HG03039 (cell line): ENCODE data around the gene PHACTR3.

Experiments used
- ATAC-seq: cut with Tn5 transposase; IDR thresholded peaks from one replicate; pipeline ENCODE4 v1.9.1; 2021; ENCODE audit warnings: mild to moderate bottlenecking, moderate library complexity; ENCODE audit not compliant: unreplicated experiment

The PHACTR3 gene

GRCh38 chr20:59588236-59588855 is 16.0 kb upstream of the PHACTR3 start:
- ATAC-seq = no peak

- ATAC-seq = no peak
Observed at GRCh38 chr20:59589086-59589684, 15.2 kb upstream of the PHACTR3 start.

GRCh38 chr20:59591061-59591460 is 13.3 kb upstream of the PHACTR3 start:
- ATAC-seq = no peak

DNA sequence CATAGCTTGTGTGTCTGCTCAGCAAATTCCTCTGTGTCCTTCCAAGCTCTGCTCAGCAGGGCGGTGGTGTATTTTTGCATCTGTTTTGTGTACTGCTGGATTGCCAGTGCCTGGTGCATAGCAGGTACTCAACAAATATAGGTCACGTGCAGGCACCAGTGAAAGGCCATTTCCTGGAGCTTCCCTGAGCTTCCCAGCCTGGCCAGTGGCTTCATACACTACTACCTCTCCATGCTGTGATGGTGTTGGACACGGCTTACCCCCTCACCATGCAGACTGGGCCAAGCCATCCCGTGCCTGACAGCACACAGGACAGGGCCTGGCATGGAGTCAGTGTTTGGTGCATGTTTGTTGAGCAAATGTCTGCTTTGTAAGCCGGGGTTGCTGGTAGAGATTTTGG is 7.7 kb upstream of the PHACTR3 start:
- ATAC-seq = no peak

DNA sequence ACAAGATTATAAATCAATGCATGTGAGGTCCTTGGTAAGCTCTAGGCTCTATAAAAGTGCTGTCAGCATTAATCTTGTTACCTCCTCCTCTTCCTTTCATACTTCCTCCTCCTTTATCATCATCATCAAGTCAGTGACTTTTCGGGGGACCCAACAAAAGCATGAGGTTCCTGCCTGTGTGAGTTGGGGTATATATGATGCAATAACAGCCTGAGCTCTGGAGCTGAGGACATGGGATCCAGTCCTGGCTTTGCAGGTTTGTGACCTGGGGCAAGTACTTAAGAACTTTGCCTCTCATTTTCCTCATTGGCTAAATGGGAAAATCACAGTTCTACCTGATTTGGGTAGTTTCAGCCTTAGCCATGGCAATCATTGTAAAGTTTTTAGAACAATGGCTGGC is 7.1 kb upstream of the PHACTR3 start:
- no peak for ATAC-seq

DNA sequence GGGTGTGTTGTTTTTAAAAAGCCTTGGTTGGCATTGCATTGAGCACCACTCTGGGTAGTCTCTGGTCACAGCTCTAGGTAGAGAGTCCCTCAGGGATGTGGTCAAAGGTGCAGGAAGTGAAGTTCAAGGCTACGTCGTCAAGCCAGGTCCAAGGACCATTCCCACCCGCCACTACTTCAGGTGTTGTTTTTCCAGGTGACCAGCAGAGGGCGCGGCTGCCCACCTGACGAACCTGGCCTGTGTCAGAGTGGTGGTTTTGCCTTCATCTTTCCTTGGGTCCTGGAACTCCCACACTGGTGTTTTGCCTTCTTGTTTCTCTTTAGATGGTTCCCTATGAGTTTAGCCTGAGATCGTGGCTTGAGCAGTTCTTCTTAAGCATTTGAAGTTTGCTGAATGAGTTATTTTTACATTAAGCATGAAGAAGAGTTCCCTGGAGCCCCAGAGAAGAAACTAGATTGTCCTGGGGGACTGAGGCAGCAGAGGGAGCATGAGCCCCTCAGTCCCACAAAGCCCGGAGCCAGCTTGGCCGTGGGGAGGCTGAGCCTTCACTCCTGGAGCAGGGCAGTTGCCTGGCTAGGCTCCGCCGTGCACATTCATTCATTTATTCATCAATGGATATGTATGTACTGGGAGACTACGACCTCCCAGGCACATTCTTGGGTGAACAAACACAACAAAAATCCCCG is 5.6 kb upstream of the PHACTR3 start:
- ATAC-seq = no peak

DNA sequence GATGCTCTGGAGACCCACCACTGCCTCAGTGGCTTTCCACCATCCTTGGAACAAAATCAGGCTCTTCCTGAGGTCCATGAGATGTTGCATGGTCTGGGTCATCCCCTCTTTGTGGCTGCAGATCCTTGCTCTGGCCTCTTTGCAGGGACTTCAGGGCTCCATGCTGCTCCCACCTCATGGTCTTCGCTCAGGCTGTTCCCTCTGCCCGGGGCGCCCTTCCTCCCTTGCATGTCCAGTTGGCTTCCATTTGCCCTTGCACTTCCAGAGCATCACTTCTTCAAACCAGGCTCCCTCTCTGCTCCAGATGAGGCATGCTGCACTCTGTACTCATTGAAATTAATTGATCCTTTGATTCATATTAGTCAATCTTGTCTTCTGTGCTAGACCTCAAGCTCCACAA is 4.4 kb upstream of the PHACTR3 start:
- no peak for ATAC-seq

- ATAC-seq = no peak
Observed at GRCh38 chr20:59600472-59600871, 3.9 kb upstream of the PHACTR3 start.

GRCh38 chr20:59602546-59603080 is 1.7 kb upstream of the PHACTR3 start:
- ATAC-seq = no peak

GRCh38 chr20:59603176-59603575 is 1.2 kb upstream of the PHACTR3 start:
- no peak for ATAC-seq

DNA sequence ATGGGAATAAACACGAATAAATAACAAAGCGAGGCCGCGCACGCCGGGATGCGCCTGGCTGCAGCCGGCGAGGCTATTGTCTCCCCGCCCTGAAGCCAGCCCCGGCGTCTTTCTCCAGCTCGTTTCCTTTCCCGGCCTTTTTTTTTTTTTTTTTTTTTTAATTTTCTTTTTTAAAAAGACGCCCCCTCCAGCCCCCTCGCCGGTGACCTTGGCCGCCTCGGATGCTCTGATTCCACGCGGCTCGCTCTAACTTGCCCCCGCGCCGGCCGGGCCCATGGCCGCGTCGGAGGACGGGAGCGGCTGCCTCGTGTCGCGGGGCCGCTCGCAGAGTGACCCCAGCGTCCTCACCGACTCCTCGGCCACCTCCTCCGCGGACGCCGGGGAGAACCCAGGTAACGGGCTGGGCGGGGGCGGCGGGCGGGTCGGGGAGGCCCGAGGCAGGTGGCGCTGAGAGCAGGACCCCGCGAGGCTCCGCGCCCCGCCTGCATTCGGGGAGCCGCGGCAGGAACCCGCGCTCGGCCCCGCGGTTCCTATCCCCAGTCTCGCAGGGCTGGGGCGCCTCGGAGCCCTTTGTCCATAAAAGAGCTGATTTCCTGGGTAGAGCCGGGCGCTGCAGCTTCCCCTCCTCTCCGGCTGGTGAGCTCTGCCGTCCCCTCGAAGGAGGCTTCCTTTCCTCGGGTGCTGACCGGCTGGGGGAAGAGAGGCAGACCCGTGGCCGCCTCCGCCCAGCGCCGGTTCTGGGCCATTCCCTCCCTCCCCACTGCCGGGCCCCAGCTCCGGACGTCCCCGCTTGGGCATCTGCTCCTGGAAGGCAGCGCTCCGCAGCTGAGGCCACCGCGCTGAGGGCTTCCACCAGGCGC is 631 bp downstream of the PHACTR3 start:
- ATAC-seq = no peak

- ATAC-seq = no peak
Observed at GRCh38 chr20:59605601-59606364, 1.4 kb downstream of the PHACTR3 start.

DNA sequence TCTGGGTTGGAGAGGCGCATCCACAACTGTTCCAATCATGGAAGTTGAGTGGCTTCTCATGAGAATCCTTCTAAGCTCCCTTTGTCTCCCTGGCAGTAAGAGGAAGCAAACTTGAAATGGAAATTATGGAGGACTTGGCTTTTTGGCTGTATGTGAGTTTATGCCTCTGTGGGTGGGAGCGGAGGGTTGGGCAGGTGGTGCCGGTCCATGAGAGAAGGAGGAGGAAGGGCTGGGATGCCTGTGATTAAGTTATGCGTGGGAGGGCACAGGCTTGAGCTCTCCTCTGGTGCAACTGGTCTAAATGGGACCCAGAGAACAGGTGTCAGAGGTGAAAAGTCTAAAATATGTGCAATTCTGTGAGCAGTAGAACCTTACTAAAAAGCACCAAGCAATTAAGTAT is 2.2 kb downstream of the PHACTR3 start:
- ATAC-seq = no peak

DNA sequence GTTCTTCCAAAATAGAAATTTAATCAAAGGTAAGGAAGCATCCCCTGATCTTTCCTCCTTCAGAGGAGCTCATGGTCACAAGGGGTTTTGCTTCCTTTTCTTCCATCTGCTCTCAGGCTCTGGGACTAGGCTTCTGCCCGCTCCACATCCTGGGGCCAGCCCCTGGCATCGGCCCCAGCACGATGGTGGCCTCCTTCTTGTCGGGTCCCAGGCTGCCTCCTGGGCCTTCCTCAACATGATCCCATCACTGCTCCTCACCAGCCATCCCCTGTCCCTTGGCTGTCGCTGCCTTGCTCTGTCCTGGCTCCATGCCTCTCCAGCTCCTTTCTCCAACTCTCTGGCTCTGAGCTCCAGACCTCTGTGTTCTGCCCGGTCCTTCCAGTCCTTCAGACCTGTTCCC is 4.1 kb downstream of the PHACTR3 start:
- no peak for ATAC-seq

DNA sequence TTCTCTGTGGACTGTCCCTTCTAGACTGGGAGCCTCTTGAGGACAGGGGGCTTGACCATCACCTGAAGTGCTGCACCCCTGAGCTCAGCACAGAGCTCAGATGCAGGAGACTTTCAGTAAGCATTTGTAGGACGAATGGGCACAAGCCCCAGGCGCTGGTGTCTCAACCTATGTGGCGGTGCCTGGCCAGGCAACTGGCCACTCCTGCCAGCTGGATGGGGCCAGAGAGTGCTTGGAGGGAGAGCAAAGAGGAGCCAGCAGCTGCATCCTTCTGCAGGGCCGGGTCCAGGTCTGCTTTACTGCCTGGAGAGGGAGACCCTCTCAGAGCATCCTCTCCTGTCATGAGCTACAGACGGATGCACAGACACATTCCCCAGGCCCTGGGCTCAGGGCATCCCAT is 4.5 kb downstream of the PHACTR3 start:
- no peak for ATAC-seq

DNA sequence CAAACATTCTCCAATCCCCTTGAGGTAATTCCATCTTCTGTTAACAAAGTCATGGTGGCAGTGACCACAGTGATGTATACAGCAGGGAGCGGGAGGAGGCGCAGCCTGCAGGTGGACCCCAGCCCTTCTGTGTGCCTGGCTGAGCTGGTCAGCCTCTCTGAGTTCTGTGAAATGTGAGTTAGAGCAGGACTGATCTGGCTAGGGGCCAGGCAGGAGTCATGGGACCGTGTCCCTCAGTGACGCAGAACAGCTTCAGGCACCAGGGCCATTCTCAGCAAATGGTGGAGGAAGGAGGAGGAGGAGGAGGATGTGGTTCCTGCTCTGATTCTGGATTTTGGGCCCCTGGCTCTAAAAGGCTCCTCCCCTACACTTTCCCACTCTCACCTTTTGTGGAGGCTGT is 6.9 kb downstream of the PHACTR3 start:
- ATAC-seq = no peak

- ATAC-seq = no peak
Observed at GRCh38 chr20:59613861-59614260, 9.5 kb downstream of the PHACTR3 start.

DNA sequence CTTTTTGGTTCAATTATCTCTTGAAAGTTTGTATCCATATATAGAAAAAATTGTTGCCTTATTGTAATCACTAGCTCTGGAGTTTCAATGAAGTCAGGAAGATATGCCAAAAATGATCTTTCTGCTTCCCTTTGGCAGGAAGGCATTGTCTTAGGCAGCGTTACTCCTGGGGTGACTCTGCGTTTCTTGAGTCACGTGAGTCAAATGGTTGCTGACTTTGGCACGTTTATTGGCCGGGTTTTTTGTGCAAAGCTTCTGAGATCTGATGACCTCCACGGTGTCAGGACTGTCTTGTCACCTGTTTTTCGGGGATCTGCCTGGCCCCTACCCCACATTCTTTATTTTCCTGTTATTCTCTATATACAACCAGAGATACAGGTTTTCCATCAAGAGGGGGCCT is 10.4 kb downstream of the PHACTR3 start:
- no peak for ATAC-seq

DNA sequence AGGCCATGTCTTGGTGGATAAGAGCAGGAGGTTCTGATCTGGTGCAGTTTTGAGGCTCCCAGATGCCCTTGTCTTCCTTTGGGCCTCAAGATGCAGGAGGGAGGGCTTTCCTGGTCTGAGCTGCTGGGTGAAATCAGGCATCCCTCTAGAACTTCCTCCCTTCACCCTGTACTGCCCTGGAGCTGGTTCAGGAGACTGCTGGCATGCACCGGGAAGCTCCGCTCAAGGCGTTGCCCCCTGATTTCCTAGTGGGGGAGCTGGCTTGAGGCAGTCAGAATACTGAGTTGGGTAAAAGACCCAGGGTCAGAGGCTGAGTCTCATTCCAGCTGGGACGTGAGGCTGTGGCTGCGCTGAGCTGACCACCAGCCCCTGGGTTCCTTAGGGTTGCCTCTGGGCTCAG is 12.0 kb downstream of the PHACTR3 start:
- ATAC-seq = no peak

DNA sequence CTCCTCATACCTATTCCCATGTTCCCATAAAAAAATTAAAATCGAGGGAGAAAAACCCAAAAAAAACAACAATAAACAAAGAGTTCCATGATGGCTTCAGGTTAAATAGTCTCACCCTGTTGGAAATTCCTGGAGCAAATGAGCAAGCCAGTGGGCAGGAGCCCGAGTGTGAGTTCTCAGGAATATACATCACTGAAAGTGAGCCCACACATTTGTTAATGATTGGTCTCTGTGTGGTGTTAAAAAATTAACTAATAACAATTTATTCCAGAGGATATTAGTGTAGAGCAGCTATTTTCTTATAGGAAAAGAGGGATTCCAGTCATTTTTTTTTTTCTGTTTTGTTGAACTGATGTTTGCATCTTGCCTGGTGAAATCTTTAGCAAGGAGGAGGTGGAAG is 12.9 kb downstream of the PHACTR3 start:
- no peak for ATAC-seq

GRCh38 chr20:59618131-59618530 is 13.8 kb downstream of the PHACTR3 start:
- no peak for ATAC-seq
